ENCODE results near the gene PLEKHA1.

DNA sequence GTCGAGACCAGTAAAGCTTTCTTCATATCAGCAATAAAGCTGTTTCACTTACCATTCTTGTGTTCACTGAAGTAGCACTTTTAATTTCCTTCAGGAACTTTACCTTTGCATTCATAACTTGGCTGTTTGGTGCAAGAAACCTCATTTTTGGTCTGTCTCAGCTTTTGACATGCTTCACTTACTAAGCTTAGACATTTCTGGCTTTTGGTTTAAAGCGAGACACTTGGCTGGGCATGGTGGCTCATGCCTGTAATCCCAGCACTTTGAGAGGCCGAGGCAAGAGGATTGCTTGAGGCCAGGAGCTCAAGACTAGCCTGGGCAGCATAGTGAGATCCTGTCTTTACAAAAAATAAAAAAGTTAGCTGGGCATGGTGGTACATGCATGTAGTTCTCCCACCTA is 15.8 kb downstream of the PLEKHA1 start:
- TF ChIP-seq EZH2 (IDR thresholded peaks at IDR 0.05) (no peak), POLR2AphosphoS5 (IDR thresholded peaks at IDR 0.05; ENCODE audit: borderline replicate concordance, low read depth, low read length) (no peak), FOXP2 (optimal IDR thresholded peaks at IDR 0.05; ENCODE audit: control extremely low read depth, extremely low read length, insufficient read depth) (no peak)

All from SK-N-MC (cell line).